AML-193 (cell line): ENCODE data around the gene PRPF18.

ENCODE experiments used
- DNase-seq, 2 experiments: peaks; one replicate each; lab custom pipeline; 2025; lab: John Stamatoyannopoulos, UW

PRPF18 gene

DNA sequence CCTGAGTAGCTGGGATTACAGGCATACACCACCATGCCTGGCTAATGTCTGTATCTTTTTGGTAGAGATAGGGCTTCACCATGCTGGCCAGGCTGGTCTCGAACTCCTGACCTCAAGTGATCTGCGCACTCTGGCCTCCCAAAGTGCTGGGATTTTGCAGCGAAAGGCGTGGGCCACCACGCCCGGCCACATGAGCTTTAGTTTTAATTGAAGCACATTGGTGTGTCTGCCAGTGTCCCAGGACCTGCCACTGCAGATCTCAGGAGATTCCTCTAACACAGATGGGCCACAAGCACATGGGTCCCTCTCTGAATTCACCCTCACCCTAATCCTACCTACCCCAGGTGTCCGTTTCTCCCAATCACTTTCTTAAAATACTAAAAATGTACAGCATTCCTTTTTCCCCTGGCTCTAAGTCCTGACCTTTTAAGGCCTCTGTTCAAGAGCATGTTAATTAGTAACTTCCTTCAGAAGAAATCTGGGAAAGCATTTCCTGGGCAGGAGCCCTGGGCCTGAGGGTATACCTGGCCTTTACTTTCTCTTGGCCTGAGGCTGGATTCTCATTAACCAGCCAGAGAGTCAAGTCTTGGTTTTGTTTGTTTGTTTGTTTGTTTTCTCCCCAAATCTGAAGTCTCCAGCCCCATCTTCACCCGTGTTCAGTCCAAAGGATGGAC lies 82.6 kb downstream of the PRPF18 start:
- DNase-seq, result no peak

DNA sequence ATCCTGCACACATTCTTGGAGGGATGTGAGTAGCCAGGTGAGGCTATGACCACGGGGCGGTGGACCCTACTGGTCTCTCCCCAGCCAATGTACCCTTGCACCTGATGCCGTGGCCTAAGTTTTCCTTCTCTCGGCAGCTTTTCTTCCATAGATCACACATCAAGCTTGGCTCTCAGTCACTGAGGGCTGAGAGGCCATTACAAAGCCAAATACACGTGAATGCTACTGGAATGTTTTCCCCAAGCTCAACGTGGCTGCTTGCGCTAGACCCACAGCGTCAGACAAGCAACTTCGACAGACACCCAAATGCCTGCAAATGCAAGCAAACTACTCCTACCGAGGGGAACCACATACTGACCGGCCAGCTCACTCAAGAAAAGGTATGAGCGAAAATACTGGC lies 83.1 kb downstream of the PRPF18 start:
- no peak for DNase-seq

DNA sequence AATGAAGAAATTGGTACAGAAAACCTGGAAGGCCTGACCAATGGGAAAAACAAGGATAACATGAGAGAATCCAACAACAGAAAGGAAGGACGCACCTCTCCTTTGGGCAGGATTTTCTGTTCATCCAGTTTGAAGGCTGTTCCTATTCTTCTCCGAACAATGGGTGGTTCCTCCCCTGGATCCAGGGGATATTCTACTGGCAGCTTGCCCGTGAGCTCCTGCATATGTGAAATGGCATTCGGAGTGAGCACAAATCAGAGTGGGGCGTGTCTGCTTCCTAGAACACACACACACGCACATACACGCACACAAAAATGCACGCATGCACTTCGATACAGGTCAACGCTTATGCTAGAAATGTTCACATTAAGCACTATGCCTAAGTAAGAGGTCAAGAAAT lies 83.5 kb downstream of the PRPF18 start:
- DNase-seq, result no peak

DNA sequence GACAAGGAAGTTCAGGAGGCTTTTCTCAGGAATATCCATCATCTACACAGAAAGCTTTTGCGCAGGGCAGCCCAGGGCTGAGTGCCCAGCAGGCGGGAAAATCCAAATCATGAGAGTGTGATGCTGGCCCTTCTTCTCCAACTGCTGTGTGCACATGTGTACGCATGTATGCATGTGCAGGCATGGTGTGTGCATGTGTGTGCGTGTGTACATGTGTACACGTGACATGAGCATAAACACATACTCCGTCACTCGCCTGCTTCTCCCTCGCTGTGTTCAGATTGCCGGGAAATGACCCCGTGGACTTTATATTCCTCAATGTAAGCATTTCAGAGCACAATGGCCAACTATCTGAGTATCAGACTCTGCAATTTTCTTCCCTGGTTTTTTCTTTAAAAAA lies 85.1 kb downstream of the PRPF18 start:
- no peak for DNase-seq

DNA sequence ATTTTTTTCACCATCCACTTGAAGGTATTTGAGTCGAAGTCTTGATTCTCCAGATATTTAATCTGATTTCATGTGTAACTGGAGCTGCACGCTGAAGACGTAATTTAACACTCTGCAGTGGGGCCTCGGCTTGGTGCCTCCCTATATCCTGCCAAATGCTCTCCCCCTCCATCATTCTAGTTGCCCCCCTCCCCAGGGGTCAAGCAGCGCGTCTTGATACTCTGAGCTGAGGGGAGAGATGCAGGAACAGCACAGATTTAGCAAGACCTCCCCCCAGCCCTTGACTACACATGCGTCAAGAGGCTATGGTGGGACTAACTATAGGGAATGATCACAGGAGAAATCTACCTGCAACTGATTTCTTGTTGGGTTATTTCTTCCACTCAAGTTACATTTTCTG lies 85.8 kb downstream of the PRPF18 start:
- no peak for DNase-seq

DNA sequence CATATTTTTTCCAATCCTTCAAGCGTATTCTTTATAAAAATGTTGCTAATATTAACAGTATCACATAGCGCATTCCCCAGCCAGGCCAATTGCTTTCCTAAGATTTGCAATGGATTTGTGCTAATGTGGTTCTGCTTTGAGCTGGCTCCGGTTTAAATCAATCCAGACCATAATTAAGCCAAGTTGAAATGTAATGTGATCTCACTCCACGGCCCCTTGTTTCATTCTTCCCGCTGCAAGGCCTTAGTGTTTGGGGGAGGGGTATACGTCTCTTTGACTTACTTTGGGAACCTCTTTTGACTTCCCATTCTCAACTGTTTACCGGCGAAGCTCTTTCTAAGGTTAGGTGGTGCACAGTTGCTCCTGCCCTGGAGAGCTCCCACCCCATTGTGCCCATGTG lies 86.4 kb downstream of the PRPF18 start:
- DNase-seq, result no peak

DNA sequence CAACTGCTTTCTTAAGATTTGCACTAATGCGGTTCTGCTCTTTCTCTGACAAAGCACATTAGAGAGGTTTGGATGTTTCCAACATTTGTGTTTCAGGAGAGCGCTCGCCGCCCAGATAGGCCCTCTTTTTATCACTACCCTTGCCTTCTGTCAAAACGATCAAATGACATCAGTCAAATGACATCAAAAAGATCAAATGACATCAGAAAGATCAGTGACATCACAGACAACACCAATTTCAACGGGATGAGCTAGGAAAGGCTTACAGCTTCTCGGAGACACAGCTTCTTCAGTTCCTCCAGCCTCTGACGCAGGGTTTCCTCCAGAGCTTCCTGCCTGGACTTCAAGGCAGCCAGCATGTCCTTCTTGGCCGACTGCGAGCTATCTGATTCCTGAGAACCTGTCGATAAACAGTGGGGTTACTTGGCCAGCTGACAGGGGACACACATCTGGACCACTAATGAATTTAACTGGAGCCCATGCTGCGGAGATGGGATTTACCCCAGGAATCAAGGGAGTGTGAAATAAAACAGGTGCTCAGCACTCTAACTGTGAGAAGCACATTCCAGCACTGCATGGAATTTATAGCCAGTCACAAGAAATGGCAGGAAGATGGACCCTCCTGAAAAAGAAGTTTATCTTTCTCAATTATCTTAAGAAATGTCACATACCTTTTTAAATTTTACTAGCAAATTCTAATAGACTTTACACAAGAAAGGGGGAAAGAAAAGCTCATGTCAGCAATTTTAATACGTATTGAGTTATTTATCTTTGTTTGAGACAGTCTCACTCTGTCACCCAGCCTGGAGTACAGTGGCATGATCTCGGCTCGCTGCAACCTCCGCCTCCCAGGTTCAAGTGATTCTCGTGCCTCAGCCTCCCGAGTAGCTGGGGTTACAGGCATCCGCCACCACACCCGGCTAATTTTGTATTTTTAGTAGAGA lies 88.2 kb downstream of the PRPF18 start:
- no peak for DNase-seq

DNA sequence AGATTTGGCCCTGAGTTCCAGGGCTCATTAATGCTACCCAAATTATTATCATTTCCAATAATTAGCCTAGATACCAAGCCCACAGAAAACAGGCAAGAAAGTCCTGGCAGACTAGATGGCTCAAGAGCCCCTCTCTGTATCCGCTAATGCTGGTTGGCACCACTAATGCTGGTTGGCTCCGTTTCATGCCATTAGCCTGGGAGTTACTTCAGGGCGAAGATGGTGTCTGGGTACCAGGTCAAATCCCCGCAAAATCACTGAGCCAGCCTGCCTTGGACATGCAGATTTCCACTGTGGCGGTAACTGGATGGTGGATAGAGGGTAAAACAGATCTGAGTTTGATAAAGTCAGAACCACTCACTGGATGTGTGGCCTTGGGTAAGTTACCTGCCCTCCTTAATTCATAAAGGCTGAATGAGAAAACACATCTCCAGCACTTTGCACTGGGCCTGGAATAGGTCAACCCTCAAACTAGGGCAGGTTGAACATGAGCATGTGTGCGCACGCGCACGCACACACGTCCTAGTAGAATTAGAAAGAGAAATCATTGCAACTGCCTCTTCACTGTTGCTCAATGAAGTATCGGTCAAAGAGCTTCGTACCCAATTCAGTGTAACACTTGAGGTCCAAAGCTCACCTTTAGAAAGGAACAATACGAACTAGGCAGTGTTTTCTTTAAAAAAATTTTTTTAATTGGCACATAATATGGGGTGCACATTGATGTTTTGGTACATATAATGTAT lies 91.5 kb downstream of the PRPF18 start:
- no peak for DNase-seq
